Neural progenitor cell (in vitro differentiated cells): ENCODE data around the gene C2.

Source experiments
- CTCF ChIP-seq: fragments of 200-600 bp; sonication (generic); IDR thresholded peaks from 2 replicates; pipeline ENCODE4 v1.5.1; 2017; ENCODE audit warnings: antibody characterized with exemption, mild to moderate bottlenecking
- EZH2 ChIP-seq: fragments of 200-600 bp; sonication (generic); IDR thresholded peaks from 2 replicates; pipeline ENCODE4 v1.6.1; 2017; ENCODE audit warnings: antibody characterized with exemption, mild to moderate bottlenecking, moderate library complexity
- EZH2phosphoT487 ChIP-seq: fragments of 200-600 bp; sonication (generic); IDR thresholded peaks from 2 replicates; pipeline ENCODE4 v1.6.1; 2017; ENCODE audit warnings: antibody characterized with exemption

GRCh38 chr6:31968326-31968725 lies 40.8 kb downstream of the C2 start:
- TF ChIP-seq CTCF (no peak), EZH2phosphoT487 (no peak), EZH2 (no peak)
